Embryonic facial prominence (tissue), 1 donor: ENCODE data around the gene SLC3A2.
"Not testable (repeated sequence)": the region's sequence is repeated elsewhere in the genome, so short reads cannot be mapped to it uniquely, and the experiment has no call there.

Experiments used
- DNase-seq: peaks from one replicate; pipeline ENCODE4 v3.0.0-alpha.2; 2016; ENCODE audit errors: extremely low spot score

SLC3A2 gene

GRCh38 chr11:62930157-62930556, 49.5 kb downstream of the SLC3A2 start:
- DNase-seq, result no peak

- no peak for DNase-seq
Measured at GRCh38 chr11:62930666-62931065, 50.0 kb downstream of the SLC3A2 start.

GRCh38 chr11:62931499-62932278, 51.0 kb downstream of the SLC3A2 start:
- no peak for DNase-seq

GRCh38 chr11:62933285-62933684, 52.6 kb downstream of the SLC3A2 start:
- no peak for DNase-seq

- no peak for DNase-seq
Measured at GRCh38 chr11:62933750-62934495, 53.2 kb downstream of the SLC3A2 start.

GRCh38 chr11:62934496-62934785, 53.7 kb downstream of the SLC3A2 start:
- DNase-seq, result no peak

GRCh38 chr11:62937528-62937927, 56.8 kb downstream of the SLC3A2 start:
- DNase-seq, result not testable (repeated sequence)
